GM12891 (cell line): Measurements from ENCODE around the gene AP2A2.

Experiments used
- PAX5 ChIP-seq: IDR thresholded peaks from 2 replicates; pipeline ENCODE4 v1.6.1; 2011; ENCODE audit warnings: low read length, moderate library complexity, mild to moderate bottlenecking; ENCODE audit not compliant: insufficient read depth, severe bottlenecking
- POLR2A ChIP-seq: IDR thresholded peaks from 2 replicates; pipeline ENCODE4 v1.6.1; 2011; ENCODE audit warnings: low read depth, low read length, control low read depth
- POLR2AphosphoS5 ChIP-seq: IDR thresholded peaks from 2 replicates; pipeline ENCODE4 v1.6.1; 2011; ENCODE audit warnings: low read depth, low read length, control low read depth
- SPI1 ChIP-seq: IDR thresholded peaks from 2 replicates; pipeline ENCODE4 v1.6.1; 2011; ENCODE audit warnings: low read depth, low read length, control low read depth

- no peak for TF ChIP-seq PAX5
- TF ChIP-seq POLR2AphosphoS5, result no peak
- no peak for TF ChIP-seq POLR2A
- no peak for TF ChIP-seq SPI1
These were observed 68.0 kb downstream of the AP2A2 start for GRCh38 chr11:993632-994167.
